GM12878 (cell line): Measurements from ENCODE around the gene AQP2. TPM values are rescaled to one million over a fixed set of nuclear protein-coding genes. Genes with fewer than 3 reads are reported as not detected.

Source experiments
- MAX ChIP-seq: IDR thresholded peaks from 2 replicates; pipeline ENCODE4 v1.6.1; 2012; ENCODE audit warnings: low read depth, low read length, improper control_type of control experiment
- NRF1 ChIP-seq: conservative IDR thresholded peaks from 2 replicates; pipeline ENCODE4 v1.6.1; 2011; ENCODE audit warnings: mild to moderate bottlenecking, low read depth, low read length, improper control_type of control experiment
- POLR2AphosphoS2 ChIP-seq: IDR thresholded peaks from 2 replicates; pipeline ENCODE4 v1.6.1; 2011; ENCODE audit warnings: low read depth, mild to moderate bottlenecking, low read length, improper control_type of control experiment, moderate library complexity
- SUZ12 ChIP-seq: fragments of 200-600 bp; sonication (generic); IDR thresholded peaks from one replicate; pipeline ENCODE4 v1.6.1; 2018; ENCODE audit warnings: antibody characterized with exemption, mild to moderate bottlenecking; ENCODE audit not compliant: unreplicated experiment
- YBX1 ChIP-seq: fragments of 450-650 bp; IDR thresholded peaks from 2 replicates; pipeline ENCODE4 v1.6.1; 2016; ENCODE audit warnings: antibody characterized with exemption
- ZNF217 ChIP-seq: fragments of 450-650 bp; IDR thresholded peaks from 2 replicates; pipeline ENCODE4 v1.6.1; 2017; ENCODE audit warnings: antibody characterized with exemption, mild to moderate bottlenecking
- polyA plus RNA-seq, 11 experiments: library from polyadenylated mRNA; depleted of rRNA in 4 of 11; unstranded in 6 of 11; stranded (reverse) in 5 of 11; fragments of >200 nt; fragmentation: Nextera tagmentation in 4 of 11; fragmentation: Illumina TruSeq in 1 of 11; extraction: Ambion mirVana in 4 of 11; extraction: Trizol in 1 of 11; gene quantifications; 1 replicate in 1 of 11; 2 replicates in 10 of 11; pipeline versions ENCODE4 v1.2.1 to v1.2.3, GENCODE V29; 2011 to 2016; ENCODE audit warnings: inconsistent platforms in 2 of 11, missing spikeins in 2 of 11, low read depth in 1 of 11
- total RNA-seq, 4 experiments: library from RNA; depleted of rRNA in 3 of 4; stranded (reverse); fragments of >200 nt in 3 of 4; fragmentation: Illumina TruSeq in 1 of 4; extraction: Trizol in 1 of 4; gene quantifications; 2 replicates each; pipeline versions ENCODE4 v1.2.1 to v1.2.3, GENCODE V29; 2013 to 2021
- TF ChIP-seq, protein P1 (sequence below): IDR thresholded peaks from 2 replicates; pipeline ENCODE4 v1.6.1; 2012; ENCODE audit warnings: improper control_type of control experiment, low read depth, low read length; ENCODE audit not compliant: insufficient replicate concordance
- TF ChIP-seq, protein P2 (sequence below): IDR thresholded peaks from 2 replicates; pipeline ENCODE4 v1.6.1; 2011; ENCODE audit warnings: mild to moderate bottlenecking, low read depth, low read length, moderate library complexity; ENCODE audit not compliant: insufficient replicate concordance
- TF ChIP-seq, protein P3 (sequence below): fragments of 150-350 bp; IDR thresholded peaks from 2 replicates; pipeline ENCODE4 v1.6.1; 2014; ENCODE audit warnings: mild to moderate bottlenecking, low read depth, low read length
- TF ChIP-seq, protein P4 (sequence below): fragments of 450-650 bp; IDR thresholded peaks from 2 replicates; pipeline ENCODE4 v1.6.1; 2017; ENCODE audit warnings: mild to moderate bottlenecking, low read depth, inconsistent platforms; ENCODE audit not compliant: poor library complexity, severe bottlenecking

AQP2 gene
- total and polyA plus RNA-seq, 10 of the 15 experiments (the other 5 are each of a cell fraction or from before 2014, with no cell fraction given): not detected

- TF ChIP-seq, protein P1, sequence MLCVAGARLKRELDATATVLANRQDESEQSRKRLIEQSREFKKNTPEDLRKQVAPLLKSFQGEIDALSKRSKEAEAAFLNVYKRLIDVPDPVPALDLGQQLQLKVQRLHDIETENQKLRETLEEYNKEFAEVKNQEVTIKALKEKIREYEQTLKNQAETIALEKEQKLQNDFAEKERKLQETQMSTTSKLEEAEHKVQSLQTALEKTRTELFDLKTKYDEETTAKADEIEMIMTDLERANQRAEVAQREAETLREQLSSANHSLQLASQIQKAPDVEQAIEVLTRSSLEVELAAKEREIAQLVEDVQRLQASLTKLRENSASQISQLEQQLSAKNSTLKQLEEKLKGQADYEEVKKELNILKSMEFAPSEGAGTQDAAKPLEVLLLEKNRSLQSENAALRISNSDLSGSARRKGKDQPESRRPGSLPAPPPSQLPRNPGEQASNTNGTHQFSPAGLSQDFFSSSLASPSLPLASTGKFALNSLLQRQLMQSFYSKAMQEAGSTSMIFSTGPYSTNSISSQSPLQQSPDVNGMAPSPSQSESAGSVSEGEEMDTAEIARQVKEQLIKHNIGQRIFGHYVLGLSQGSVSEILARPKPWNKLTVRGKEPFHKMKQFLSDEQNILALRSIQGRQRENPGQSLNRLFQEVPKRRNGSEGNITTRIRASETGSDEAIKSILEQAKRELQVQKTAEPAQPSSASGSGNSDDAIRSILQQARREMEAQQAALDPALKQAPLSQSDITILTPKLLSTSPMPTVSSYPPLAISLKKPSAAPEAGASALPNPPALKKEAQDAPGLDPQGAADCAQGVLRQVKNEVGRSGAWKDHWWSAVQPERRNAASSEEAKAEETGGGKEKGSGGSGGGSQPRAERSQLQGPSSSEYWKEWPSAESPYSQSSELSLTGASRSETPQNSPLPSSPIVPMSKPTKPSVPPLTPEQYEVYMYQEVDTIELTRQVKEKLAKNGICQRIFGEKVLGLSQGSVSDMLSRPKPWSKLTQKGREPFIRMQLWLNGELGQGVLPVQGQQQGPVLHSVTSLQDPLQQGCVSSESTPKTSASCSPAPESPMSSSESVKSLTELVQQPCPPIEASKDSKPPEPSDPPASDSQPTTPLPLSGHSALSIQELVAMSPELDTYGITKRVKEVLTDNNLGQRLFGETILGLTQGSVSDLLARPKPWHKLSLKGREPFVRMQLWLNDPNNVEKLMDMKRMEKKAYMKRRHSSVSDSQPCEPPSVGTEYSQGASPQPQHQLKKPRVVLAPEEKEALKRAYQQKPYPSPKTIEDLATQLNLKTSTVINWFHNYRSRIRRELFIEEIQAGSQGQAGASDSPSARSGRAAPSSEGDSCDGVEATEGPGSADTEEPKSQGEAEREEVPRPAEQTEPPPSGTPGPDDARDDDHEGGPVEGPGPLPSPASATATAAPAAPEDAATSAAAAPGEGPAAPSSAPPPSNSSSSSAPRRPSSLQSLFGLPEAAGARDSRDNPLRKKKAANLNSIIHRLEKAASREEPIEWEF: no peak
- TF ChIP-seq ZNF217: no peak
- TF ChIP-seq, protein P2, sequence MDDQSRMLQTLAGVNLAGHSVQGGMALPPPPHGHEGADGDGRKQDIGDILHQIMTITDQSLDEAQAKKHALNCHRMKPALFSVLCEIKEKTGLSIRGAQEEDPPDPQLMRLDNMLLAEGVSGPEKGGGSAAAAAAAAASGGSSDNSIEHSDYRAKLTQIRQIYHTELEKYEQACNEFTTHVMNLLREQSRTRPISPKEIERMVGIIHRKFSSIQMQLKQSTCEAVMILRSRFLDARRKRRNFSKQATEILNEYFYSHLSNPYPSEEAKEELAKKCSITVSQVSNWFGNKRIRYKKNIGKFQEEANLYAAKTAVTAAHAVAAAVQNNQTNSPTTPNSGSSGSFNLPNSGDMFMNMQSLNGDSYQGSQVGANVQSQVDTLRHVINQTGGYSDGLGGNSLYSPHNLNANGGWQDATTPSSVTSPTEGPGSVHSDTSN: no peak
- TF ChIP-seq, protein P3, sequence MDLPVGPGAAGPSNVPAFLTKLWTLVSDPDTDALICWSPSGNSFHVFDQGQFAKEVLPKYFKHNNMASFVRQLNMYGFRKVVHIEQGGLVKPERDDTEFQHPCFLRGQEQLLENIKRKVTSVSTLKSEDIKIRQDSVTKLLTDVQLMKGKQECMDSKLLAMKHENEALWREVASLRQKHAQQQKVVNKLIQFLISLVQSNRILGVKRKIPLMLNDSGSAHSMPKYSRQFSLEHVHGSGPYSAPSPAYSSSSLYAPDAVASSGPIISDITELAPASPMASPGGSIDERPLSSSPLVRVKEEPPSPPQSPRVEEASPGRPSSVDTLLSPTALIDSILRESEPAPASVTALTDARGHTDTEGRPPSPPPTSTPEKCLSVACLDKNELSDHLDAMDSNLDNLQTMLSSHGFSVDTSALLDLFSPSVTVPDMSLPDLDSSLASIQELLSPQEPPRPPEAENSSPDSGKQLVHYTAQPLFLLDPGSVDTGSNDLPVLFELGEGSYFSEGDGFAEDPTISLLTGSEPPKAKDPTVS: no peak
- no peak for TF ChIP-seq SUZ12
- TF ChIP-seq NRF1: no peak
- TF ChIP-seq MAX: no peak
- TF ChIP-seq, protein P4, sequence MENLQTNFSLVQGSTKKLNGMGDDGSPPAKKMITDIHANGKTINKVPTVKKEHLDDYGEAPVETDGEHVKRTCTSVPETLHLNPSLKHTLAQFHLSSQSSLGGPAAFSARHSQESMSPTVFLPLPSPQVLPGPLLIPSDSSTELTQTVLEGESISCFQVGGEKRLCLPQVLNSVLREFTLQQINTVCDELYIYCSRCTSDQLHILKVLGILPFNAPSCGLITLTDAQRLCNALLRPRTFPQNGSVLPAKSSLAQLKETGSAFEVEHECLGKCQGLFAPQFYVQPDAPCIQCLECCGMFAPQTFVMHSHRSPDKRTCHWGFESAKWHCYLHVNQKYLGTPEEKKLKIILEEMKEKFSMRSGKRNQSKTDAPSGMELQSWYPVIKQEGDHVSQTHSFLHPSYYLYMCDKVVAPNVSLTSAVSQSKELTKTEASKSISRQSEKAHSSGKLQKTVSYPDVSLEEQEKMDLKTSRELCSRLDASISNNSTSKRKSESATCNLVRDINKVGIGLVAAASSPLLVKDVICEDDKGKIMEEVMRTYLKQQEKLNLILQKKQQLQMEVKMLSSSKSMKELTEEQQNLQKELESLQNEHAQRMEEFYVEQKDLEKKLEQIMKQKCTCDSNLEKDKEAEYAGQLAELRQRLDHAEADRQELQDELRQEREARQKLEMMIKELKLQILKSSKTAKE: no peak
- TF ChIP-seq POLR2AphosphoS2: no peak
- no peak for TF ChIP-seq YBX1
Observed at GRCh38 chr12:49962861-49963765, 12.6 kb downstream of the AQP2 start (continued).
